Muscle layer of colon (tissue), 2 donors: Measurements from ENCODE around the gene C16orf78.

Experiments used
- H3K27ac ChIP-seq: one replicate; pipeline ENCODE4 v1.7.0; 2013; ENCODE audit warnings: low read depth, mild to moderate bottlenecking, low read length, moderate library complexity
- H3K27me3 ChIP-seq, 2 donors: one replicate each; pipeline ENCODE4 v1.7.0; 2013; ENCODE audit warnings: low read length in 2 of 2, mild to moderate bottlenecking in 2 of 2; ENCODE audit not compliant: insufficient read depth in 2 of 2, control insufficient read depth in 1 of 2
- H3K36me3 ChIP-seq: one replicate; pipeline ENCODE4 v1.7.0; 2013; ENCODE audit warnings: mild to moderate bottlenecking, low read length; ENCODE audit not compliant: insufficient read depth
- H3K4me1 ChIP-seq: one replicate; pipeline ENCODE4 v1.7.0; 2013; ENCODE audit warnings: mild to moderate bottlenecking, low read length; ENCODE audit not compliant: insufficient read depth
- H3K4me3 ChIP-seq, 2 donors: one replicate each; pipeline ENCODE4 v1.7.0; 2013; ENCODE audit warnings: low read length in 2 of 2, low read depth in 1 of 2, mild to moderate bottlenecking in 1 of 2, moderate library complexity in 1 of 2
- H3K9ac ChIP-seq: one replicate; pipeline ENCODE4 v1.7.0; 2013; ENCODE audit warnings: low read length
- H3K9me3 ChIP-seq: one replicate; pipeline ENCODE4 v1.7.0; 2013; ENCODE audit warnings: mild to moderate bottlenecking, low read length
- donor health status: abdominal sarcoma.
- donor health status: Adenocarcinoma of cecum.

Gene C16orf78

DNA sequence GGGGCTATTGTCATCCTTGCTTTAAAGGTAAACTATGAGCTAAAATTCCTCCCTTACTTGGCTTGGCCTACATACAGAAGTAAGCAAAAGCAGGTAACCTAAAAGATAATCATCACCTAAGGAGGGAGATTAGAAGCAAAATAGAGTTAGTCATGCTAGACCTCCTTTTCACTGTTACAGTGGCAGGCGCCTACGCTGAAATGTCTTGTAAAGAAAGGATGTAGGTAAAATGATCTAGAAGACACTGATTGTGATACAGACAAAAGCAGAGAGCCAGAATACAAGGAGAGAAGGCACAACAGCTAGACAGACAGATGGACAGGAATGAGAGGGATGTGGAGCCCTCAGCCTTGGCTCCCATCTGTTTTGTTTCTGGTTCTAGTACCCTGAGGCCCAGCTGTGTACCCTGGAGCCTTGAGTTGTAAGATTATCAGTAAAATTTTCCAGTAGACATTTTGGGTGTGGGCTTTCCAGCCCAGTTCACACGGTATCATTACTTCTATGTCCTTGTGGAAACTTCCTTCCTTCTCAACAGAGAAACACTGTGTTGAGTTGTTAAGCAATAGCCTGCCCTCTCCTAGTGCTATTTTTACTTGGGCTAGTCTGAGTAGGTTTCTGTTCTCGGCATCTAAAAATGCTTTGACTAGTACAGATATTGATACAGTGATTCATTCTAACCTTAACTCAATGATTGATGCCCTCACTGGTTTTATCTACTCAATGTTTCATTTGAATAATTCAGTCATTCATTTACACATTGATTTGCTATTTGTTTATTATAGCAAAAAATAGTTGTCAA, 7.7 kb upstream of the C16orf78 start:
- Histone ChIP-seq H3K4me1 (no peaks in the 10 kb centered on the region), H3K27ac (no peak overlapping the region), H3K36me3 (no peaks in the 10 kb centered on the region), H3K9me3 (no peaks in the 10 kb centered on the region), H3K9ac (no peak overlapping the region), H3K27me3 (no peaks in the 10 kb centered on the region), H3K4me3 (no peak overlapping the region)

DNA sequence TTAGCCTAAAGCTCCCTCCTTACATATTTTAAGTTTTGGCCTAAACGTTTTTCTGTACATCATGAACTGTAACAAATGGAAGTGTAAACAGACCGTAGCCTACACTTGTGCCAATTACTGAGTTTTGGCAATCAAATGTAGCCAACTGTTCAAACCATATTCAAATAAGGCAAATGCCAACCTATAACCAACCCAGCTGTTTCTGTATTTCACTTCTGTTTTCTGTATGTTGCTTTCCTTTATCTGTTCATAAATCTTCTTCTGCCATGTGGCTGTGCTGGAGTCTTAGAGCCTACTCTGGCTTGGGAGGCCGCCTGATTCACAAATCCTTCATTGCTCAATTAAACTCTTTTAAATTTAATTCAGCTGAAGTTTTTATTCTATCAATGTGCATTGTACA, 6.9 kb upstream of the C16orf78 start:
- H3K9ac ChIP-seq, result no peak overlapping the region
- H3K27me3 ChIP-seq, result no peaks in the 10 kb centered on the region
- no peak overlapping the region for H3K4me3 ChIP-seq
- H3K4me1 ChIP-seq, result no peaks in the 10 kb centered on the region
- H3K27ac ChIP-seq, result no peak overlapping the region
- no peaks in the 10 kb centered on the region for H3K36me3 ChIP-seq
- no peaks in the 10 kb centered on the region for H3K9me3 ChIP-seq

DNA sequence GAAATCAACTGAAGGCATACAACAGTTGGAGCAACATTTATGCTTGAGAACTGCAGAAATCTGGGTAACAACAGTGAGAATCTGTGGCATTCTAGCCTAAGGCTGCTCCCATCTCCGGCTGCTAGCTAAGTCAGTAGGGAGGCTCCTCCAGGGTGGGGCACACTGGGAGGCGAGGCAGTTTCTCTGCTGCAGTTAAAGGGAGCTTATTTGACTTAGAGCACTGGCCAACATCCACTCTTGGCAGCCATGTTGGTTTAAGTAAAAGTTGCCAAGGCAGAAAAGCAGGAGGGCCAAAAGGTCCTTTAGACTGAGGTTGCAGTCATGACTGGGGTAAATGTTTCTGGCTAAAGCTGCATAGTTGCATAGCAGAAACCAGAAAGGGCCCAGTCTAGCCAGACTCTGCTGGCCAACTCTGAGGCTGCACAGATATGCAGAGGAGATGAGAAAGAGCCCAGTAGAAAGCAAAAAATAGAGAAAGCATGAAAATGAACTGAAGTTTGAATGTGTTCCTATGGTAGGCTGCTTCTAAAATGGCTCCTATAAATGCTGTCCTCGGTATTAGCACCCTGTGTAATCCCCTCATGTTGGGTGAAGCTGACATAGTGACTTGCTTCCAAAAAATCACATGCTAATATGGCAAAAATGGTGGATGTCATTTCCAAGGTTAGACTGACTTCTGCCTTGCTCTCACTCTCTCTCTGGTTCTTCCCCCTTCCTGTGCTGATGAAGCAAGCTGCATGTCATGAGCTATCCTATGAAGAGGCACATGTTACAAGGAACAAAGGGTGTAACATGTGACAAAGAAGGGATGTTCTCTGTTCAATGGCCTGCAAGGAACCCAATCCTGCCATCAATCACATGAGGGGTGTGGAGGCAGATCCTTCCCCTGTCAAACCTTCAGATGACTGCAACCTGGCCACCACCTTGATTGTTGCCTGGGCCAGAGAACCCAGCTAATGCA, 3.7 kb upstream of the C16orf78 start:
- H3K9ac ChIP-seq, result no peak overlapping the region

DNA sequence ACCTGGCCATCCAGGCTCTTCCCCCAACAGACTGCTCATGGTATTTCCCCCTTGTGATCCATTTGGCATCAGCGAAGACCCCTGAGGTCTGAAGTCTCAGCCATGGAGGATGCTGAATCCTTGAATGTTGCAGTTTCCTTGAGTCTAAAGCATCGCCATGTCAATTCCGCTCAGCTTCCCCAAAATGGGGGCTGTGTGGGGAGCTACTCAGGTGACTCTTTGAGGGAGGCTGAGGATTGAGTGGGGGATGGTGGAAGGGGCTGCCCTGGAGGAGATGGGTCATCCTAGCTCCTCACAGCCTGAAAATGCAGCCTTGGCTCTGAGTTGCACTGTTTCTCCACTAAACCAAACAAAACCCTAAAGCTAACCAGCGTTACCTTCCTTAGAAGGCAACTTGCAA, 2.6 kb downstream of the C16orf78 start:
- H3K9me3 ChIP-seq, result no peaks in the 10 kb centered on the region

More for the DNA sequence above, 3.7 kb upstream of the C16orf78 start:
- Histone ChIP-seq H3K27ac (no peak overlapping the region), H3K9me3 (no peaks in the 10 kb centered on the region), H3K4me3 (no peak overlapping the region), H3K27me3 (no peaks in the 10 kb centered on the region), H3K36me3 (no peaks in the 10 kb centered on the region), H3K4me1 (no peaks in the 10 kb centered on the region)

DNA sequence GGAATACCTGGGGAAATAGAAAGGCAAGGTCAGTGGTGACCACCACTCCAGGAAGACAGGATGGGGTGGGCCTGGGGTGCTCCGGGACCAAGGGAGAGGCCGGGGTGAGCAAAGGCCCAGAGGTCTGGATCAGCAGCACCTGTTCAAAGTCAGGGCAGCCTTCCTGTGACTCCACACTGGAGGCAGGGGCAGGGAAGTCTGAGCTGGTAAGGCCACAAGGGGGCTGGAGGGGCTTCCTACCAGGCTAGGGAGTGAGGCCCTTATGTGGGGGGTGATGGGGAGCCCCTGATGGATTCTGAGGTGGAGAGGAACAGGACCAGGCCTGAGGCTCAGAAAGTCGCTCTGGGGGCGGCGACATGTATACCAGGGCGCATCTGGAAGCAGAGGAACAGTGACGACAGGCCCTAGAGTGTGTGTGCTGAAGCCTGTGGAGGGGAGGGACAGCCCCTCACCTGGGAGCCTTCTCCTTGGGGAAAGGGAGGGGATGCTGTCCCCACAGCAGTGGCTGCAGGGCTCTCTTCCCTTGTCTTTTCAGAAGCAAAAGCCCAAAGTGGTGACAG, 3.7 kb downstream of the C16orf78 start:
- no peaks in the 10 kb centered on the region for H3K36me3 ChIP-seq
- no peaks in the 10 kb centered on the region for H3K4me1 ChIP-seq
- no peak overlapping the region for H3K9ac ChIP-seq
- H3K27me3 ChIP-seq, result no peaks in the 10 kb centered on the region
- no peak overlapping the region for H3K4me3 ChIP-seq
- no peak overlapping the region for H3K27ac ChIP-seq
- no peaks in the 10 kb centered on the region for H3K9me3 ChIP-seq

More for the DNA sequence above, 2.6 kb downstream of the C16orf78 start:
- Histone ChIP-seq H3K36me3 (no peaks in the 10 kb centered on the region), H3K27me3 (no peaks in the 10 kb centered on the region), H3K4me3 (no peak overlapping the region), H3K27ac (no peak overlapping the region), H3K9ac (no peak overlapping the region), H3K4me1 (no peaks in the 10 kb centered on the region)

DNA sequence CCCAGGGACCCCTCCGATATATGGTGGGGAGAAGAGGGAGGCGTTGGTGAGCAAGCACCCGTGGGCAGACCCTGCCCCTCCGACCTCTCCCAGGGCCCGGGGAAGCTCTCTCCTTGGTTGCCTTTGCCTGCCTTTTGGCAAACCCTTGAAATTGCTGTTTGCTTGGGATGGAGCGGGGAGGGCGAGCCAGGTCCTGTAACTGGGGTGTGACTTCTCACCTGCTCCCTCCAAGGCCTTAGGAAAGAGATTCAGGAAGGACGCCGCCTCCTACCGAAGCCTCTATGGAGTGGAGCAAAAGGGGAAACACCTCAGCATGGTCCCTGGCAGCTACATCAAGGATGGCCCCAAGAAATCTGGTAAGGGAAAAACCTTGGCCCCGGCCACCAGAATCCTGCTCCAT, 4.6 kb downstream of the C16orf78 start:
- Histone ChIP-seq H3K9me3 (no peaks in the 10 kb centered on the region), H3K27ac (no peak overlapping the region), H3K9ac (no peak overlapping the region), H3K27me3 (no peaks in the 10 kb centered on the region), H3K36me3 (no peaks in the 10 kb centered on the region), H3K4me1 (no peaks in the 10 kb centered on the region), H3K4me3 (no peak overlapping the region)

DNA sequence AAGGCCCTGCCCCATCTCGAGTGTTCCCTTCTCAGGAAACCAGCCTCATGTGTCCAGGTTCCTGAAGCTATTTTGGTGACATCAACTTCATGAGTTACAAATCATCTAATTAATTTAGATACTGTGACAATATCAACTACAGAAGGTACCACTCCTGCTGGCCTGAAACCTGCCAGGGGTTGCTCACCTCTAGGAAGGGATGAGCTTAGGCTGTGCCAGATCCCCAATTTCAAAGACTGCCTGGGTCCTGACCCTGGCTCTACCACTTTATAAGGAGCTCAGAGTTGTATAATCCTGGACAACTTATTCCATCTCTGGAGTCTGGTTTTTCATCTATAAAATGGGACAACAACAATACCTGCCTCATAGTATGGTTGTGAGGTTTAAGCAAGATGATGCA, 5.2 kb downstream of the C16orf78 start:
- Histone ChIP-seq H3K4me1 (no peaks in the 10 kb centered on the region), H3K9ac (no peak overlapping the region), H3K36me3 (no peaks in the 10 kb centered on the region), H3K9me3 (no peaks in the 10 kb centered on the region), H3K4me3 (no peak overlapping the region), H3K27ac (no peak overlapping the region), H3K27me3 (no peaks in the 10 kb centered on the region)

DNA sequence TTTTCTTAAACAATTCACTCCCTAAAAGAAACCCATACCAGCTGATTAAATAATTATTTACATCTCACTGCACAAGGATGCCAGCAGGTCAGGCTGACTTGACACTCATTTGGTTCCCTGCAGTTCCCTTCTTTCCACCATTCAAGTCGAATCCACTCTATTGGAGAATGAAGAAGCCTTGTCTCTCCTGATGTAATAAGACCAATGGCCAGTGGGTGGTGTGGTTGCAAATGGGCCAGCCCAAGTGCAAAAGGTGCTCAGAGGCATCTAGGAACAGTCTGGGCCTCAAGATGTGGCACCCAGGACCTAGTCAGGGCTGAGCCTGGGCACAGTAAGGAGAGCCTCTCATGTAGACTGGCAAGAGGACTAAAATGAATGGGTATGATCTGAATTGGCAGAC, 9.3 kb downstream of the C16orf78 start:
- H3K27ac ChIP-seq, result no peak overlapping the region
- no peak overlapping the region for H3K9ac ChIP-seq
- no peaks in the 10 kb centered on the region for H3K4me1 ChIP-seq
- no peak overlapping the region for H3K4me3 ChIP-seq
- H3K36me3 ChIP-seq, result no peaks in the 10 kb centered on the region
- no peaks in the 10 kb centered on the region for H3K27me3 ChIP-seq
- no peaks in the 10 kb centered on the region for H3K9me3 ChIP-seq

DNA sequence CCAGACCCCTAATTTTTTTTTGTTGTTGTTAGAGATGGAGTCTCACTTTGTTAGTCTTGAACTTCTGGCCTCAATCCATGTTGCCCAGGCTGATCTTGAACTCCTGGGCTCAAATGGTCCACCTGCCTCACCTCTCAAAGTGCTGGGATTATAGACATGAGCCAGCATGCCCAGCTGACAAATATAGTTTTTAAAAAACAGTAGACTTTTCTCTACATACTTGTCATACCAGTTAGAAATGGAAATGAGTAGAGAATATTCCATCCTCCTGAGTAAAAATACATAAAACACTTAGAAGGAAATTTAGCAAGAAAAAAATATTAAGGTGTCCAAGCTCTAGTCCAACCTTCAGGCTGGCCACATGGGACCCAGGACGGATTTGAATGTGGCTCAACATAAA, 21.4 kb downstream of the C16orf78 start:
- Histone ChIP-seq H3K4me3 (no peak overlapping the region), H3K4me1 (no peaks in the 10 kb centered on the region), H3K27me3 (peaks cover 0 to 9% of the 10 kb centered on the region in 2 donors), H3K9ac (no peak overlapping the region), H3K27ac (no peak overlapping the region), H3K36me3 (no peaks in the 10 kb centered on the region), H3K9me3 (no peaks in the 10 kb centered on the region)

DNA sequence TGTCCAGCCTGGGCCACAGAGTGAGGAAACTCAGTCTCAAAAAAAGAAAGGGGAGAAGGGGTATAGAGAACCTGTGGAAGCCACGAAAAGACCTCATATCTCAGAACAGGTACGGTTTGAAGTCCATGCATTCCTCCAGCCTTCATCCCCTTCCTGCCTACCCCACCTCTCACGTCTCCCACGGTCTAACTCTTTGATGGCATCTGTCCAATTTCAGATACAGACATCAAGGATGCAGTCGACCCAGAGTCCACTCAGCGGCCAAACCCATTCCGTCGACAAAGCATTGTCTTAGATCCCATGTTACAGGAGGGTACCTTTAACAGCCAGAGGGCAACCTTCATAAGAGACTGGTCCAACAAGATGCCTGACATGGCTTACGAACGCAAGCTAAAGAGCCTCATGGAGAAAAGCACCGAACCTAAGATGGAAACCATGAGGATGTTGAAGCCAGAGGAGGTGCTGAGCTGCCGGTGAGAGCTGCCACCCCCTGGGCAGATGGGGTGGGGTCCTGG, 22.7 kb downstream of the C16orf78 start:
- Histone ChIP-seq H3K27me3 (peaks cover 0 to 7% of the 10 kb centered on the region in 2 donors), H3K27ac (no peak overlapping the region), H3K36me3 (no peaks in the 10 kb centered on the region), H3K4me3 (no peak overlapping the region), H3K4me1 (no peaks in the 10 kb centered on the region), H3K9me3 (no peaks in the 10 kb centered on the region), H3K9ac (no peak overlapping the region)

DNA sequence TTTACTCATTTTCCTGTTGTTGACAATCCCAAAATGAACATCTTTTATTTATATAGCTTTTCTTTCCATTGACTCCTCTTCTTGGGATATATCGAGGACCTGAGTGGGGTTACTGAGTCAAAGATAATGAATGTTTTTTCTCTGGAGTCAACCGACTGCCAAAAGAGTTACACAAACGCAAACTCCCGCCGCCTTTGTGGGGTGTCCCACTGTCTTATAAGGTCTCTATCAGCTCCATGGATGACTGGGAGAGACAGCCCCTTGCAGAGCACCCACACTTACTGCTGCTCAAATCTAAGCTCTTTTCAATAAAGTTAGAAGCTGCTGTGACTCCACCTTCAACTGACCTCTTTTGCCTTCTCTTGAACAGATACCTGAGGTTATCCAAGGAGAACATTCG, 25.2 kb downstream of the C16orf78 start:
- no peak overlapping the region for H3K27ac ChIP-seq
- no peak overlapping the region for H3K9ac ChIP-seq
- H3K4me1 ChIP-seq, result no peaks in the 10 kb centered on the region
- H3K27me3 ChIP-seq, result no peaks in the 10 kb centered on the region
- H3K36me3 ChIP-seq, result no peaks in the 10 kb centered on the region
- H3K9me3 ChIP-seq, result no peaks in the 10 kb centered on the region
- no peak overlapping the region for H3K4me3 ChIP-seq
